GM08714 (cell line): ENCODE data around the gene STMN3.

Source experiments
- H3K4me3 ChIP-seq: fragments of 200-500 bp; sonication (Bioruptor generic); 2 replicates; pipeline ENCODE4 v1.5.1; 2014; ENCODE audit warnings: mild to moderate bottlenecking, low read length, inconsistent platforms
- ZNF274 ChIP-seq: IDR thresholded peaks from 2 replicates; pipeline ENCODE4 v1.6.1; 2012; ENCODE audit warnings: mild to moderate bottlenecking, low read depth, low read length

Gene STMN3

GRCh38 chr20:63595416-63596127 lies 57.7 kb downstream of the STMN3 start:
- no peak overlapping the region for H3K4me3 ChIP-seq
- no peak for TF ChIP-seq ZNF274

- TF ChIP-seq ZNF274, result no peak
- no peak overlapping the region for H3K4me3 ChIP-seq
Measured at GRCh38 chr20:63594043-63594561, 59.1 kb downstream of the STMN3 start.

GRCh38 chr20:63592661-63593060 lies 60.6 kb downstream of the STMN3 start:
- no peak overlapping the region for H3K4me3 ChIP-seq
- no peak for TF ChIP-seq ZNF274

- no peak overlapping the region for H3K4me3 ChIP-seq
- TF ChIP-seq ZNF274, result no peak
Measured at GRCh38 chr20:63591786-63592355, 61.4 kb downstream of the STMN3 start.

DNA sequence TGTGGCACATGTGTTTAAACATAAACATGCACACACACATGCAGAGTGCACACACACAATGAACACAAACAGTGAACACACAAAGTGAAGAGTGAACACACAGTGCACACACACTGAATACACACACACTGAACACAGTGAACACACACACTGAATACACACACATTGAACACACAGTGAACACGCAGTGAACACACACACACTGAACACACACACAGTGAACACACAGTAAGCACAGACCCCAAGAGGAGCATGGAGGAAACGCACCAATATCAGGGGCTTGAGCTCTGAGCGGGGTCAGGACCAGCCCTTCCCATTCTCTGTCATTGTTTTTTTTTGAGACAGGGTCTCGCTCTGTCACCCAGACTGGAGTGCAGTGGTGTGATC lies 62.1 kb downstream of the STMN3 start:
- no peak overlapping the region for H3K4me3 ChIP-seq
- no peak for TF ChIP-seq ZNF274

GRCh38 chr20:63590218-63591146 lies 62.7 kb downstream of the STMN3 start:
- TF ChIP-seq ZNF274, result no peak
- H3K4me3 ChIP-seq, result no peak overlapping the region
